Osteocyte (in vitro differentiated cells): ENCODE results near the gene PCDHB6. TPM values are rescaled to one million over a fixed set of nuclear protein-coding genes. Genes with fewer than 3 reads are reported as not detected.
"Not testable (repeated sequence)": the region's sequence is repeated elsewhere in the genome, so short reads cannot be mapped to it uniquely, and the experiment has no call there.

ENCODE experiments used
- DNase-seq: peaks from one replicate; pipeline ENCODE4 v3.0.0; 2021; ENCODE audit warnings: mixed read lengths; ENCODE audit not compliant: unreplicated experiment; ENCODE audit errors: extremely low spot score
- H3K27ac Mint-ChIP-seq: one replicate; pipeline ENCODE4 v1.8.0; 2021; ENCODE audit warnings: mild to moderate bottlenecking, mixed read lengths; ENCODE audit not compliant: unreplicated experiment
- H3K27me3 Mint-ChIP-seq: one replicate; pipeline ENCODE4 v1.8.0; 2021; ENCODE audit warnings: mixed read lengths; ENCODE audit not compliant: unreplicated experiment
- H3K36me3 Mint-ChIP-seq: one replicate; pipeline ENCODE4 v1.8.0; 2021; ENCODE audit warnings: mixed read lengths; ENCODE audit not compliant: unreplicated experiment
- H3K4me1 Mint-ChIP-seq: one replicate; pipeline ENCODE4 v1.8.0; 2021; ENCODE audit warnings: mixed read lengths; ENCODE audit not compliant: unreplicated experiment
- H3K4me3 Mint-ChIP-seq: one replicate; pipeline ENCODE4 v1.8.0; 2021; ENCODE audit warnings: mild to moderate bottlenecking, moderate library complexity, mixed read lengths; ENCODE audit not compliant: unreplicated experiment
- H3K9me3 Mint-ChIP-seq: one replicate; pipeline ENCODE4 v1.8.0; 2021; ENCODE audit warnings: mixed read lengths; ENCODE audit not compliant: unreplicated experiment
- total RNA-seq: library from RNA; stranded (reverse); gene quantifications from 2 replicates; pipeline ENCODE4 v1.2.1, GENCODE V29; 2021
- TF ChIP-seq, protein P1 (sequence below): fragments of 200-600 bp; sonication (generic); IDR thresholded peaks from 2 replicates; pipeline ENCODE4 v1.5.0; 2021; ENCODE audit warnings: antibody characterized with exemption, mild to moderate bottlenecking, moderate library complexity

Gene PCDHB6
- total RNA-seq, 1 donor from 2014 or later: 1.6 TPM

DNA sequence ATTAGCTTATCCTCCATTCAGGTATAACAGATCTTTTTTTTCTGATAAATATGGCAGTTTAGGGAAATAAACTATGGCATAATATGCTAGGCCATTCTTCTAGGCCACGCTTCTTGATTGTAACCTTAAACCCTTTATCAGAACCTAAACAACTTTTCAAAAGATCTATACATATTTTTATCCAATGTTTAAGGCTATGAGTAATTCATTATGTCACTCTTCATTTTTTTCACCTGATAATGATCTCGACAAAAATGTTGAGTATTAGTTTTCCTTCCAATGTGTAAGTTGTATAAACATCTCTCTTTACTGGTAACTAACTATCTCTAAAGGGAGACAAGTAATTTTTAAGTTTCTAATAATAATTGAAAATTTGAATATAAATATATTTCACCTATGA, 30.6 kb upstream of the PCDHB6 start:
- H3K36me3 Mint-ChIP-seq: peaks cover 56% of the 10 kb centered on the region
- DNase-seq: no peak

DNA sequence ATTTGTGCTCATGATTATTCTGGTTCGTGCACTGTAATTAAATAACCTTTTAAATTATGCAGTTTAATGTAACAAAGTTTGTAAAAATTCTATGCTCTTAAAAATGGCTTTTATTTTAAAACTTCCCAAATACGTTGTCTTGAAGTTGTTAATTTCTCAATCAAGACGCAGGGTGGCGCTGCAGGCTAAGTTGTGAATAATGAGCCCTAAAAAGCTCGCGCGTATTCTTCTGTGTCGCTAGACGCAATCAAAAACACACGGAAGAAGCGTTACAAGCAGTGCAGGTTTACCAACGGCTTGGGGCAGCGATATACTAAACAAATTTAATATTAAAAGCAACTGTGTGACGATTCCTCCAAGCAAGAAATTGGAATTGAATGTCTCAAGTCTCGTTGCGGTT, 28.3 kb upstream of the PCDHB6 start, which contains the start of gene PCDHB4:
Gene PCDHB4 (plus strand): TSS at position 256 of the 400 bp plus-strand sequence. CDS start 181 bp downstream, outside the sequence.
- TF ChIP-seq, protein P1, sequence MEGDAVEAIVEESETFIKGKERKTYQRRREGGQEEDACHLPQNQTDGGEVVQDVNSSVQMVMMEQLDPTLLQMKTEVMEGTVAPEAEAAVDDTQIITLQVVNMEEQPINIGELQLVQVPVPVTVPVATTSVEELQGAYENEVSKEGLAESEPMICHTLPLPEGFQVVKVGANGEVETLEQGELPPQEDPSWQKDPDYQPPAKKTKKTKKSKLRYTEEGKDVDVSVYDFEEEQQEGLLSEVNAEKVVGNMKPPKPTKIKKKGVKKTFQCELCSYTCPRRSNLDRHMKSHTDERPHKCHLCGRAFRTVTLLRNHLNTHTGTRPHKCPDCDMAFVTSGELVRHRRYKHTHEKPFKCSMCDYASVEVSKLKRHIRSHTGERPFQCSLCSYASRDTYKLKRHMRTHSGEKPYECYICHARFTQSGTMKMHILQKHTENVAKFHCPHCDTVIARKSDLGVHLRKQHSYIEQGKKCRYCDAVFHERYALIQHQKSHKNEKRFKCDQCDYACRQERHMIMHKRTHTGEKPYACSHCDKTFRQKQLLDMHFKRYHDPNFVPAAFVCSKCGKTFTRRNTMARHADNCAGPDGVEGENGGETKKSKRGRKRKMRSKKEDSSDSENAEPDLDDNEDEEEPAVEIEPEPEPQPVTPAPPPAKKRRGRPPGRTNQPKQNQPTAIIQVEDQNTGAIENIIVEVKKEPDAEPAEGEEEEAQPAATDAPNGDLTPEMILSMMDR: no peak
- Mint-ChIP-seq H3K27me3 (no peaks in the 10 kb centered on the region), H3K27ac (no peak within 1 kb of the TSS), H3K36me3 (peaks cover 39% of the 10 kb centered on the region), H3K4me3 (no peak within 1 kb of the TSS), H3K4me1 (no peaks in the 10 kb centered on the region), H3K9me3 (peaks cover 25% of the 10 kb centered on the region)
- no peak for DNase-seq

More for the DNA sequence above, 30.6 kb upstream of the PCDHB6 start:
- H3K4me1 Mint-ChIP-seq: no peaks in the 10 kb centered on the region
- no peaks in the 10 kb centered on the region for H3K27me3 Mint-ChIP-seq
- H3K9me3 Mint-ChIP-seq: peaks cover 45% of the 10 kb centered on the region
- H3K27ac Mint-ChIP-seq: no peak overlapping the region
- TF ChIP-seq, protein P1: no peak
- no peak overlapping the region for H3K4me3 Mint-ChIP-seq

DNA sequence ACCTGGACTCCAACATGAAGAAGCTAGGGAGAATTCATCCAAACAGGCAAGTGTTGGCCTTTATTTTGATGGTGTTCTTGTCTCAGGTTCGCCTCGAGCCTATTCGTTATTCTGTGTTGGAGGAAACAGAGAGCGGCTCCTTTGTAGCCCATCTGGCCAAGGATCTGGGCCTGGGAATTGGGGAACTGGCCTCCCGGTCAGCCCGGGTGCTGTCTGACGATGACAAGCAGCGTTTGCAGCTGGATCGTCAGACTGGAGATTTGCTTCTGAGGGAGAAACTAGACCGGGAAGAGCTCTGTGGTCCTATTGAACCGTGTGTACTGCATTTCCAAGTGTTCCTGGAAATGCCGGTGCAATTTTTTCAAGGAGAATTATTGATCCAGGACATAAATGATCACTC, 27.9 kb upstream of the PCDHB6 start:
- H3K36me3 Mint-ChIP-seq: peaks cover 37% of the 10 kb centered on the region
- no peak overlapping the region for H3K27ac Mint-ChIP-seq
- TF ChIP-seq, protein P1: no peak
- H3K27me3 Mint-ChIP-seq: no peaks in the 10 kb centered on the region
- H3K4me1 Mint-ChIP-seq: no peaks in the 10 kb centered on the region
- no peak overlapping the region for H3K4me3 Mint-ChIP-seq
- peaks cover 22% of the 10 kb centered on the region for H3K9me3 Mint-ChIP-seq
- DNase-seq: no peak

DNA sequence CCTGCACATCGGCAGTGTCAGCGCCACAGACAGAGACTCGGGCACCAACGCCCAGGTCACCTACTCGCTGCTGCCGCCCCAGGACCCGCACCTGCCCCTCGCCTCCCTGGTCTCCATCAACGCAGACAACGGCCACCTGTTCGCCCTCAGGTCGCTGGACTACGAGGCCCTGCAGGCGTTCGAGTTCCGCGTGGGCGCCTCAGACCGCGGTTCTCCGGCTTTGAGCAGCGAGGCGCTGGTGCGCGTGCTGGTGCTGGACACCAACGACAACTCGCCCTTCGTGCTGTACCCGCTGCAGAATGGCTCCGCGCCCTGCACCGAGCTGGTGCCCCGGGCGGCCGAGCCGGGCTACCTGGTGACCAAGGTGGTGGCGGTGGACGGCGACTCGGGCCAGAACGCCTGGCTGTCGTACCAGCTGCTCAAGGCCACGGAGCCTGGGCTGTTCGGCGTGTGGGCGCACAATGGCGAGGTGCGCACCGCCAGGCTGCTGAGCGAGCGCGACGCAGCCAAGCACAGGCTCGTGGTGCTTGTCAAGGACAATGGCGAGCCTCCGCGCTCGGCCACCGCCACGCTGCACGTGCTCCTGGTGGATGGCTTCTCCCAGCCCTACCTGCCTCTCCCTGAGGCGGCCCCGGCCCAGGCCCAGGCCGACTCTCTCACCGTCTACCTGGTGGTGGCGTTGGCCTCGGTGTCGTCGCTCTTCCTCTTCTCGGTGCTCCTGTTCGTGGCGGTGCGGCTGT, 26.3 kb upstream of the PCDHB6 start:
- not testable (repeated sequence) for H3K27me3 Mint-ChIP-seq, H3K4me3 Mint-ChIP-seq, H3K4me1 Mint-ChIP-seq, H3K27ac Mint-ChIP-seq, DNase-seq
- Mint-ChIP-seq H3K36me3 (peaks cover 39% of the 10 kb centered on the region), H3K9me3 (peaks cover 29% of the 10 kb centered on the region)

DNA sequence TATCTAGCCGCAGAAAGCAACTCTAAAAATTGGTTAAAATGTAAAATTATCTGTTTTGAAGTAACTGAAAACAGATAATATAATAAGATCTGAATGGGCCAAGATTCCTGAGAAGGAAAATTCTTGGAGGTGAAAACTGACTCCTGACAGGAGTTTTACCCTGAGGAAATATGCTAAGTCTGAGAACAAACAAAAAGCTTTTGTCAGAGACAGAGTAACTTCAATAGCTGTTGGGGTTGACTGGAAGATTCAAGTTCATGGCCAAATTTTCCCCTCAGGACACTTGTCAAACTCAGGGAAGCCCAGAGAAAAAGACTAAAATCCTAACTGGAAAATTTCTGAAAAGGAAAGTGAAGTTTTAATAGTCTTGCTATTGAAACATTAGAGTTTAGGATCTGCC, 22.6 kb upstream of the PCDHB6 start:
- H3K27me3 Mint-ChIP-seq: no peaks in the 10 kb centered on the region
- no peak overlapping the region for H3K4me3 Mint-ChIP-seq
- no peak for DNase-seq
- peaks cover 42% of the 10 kb centered on the region for H3K9me3 Mint-ChIP-seq
- H3K4me1 Mint-ChIP-seq: no peaks in the 10 kb centered on the region
- peaks cover 33% of the 10 kb centered on the region for H3K36me3 Mint-ChIP-seq
- TF ChIP-seq, protein P1: no peak
- H3K27ac Mint-ChIP-seq: no peak overlapping the region
